ENCODE data around the gene LILRB4.
"Not testable (repeated sequence)": the region's sequence is repeated elsewhere in the genome, so short reads cannot be mapped to it uniquely, and the experiment has no call there.

The LILRB4 gene

DNA sequence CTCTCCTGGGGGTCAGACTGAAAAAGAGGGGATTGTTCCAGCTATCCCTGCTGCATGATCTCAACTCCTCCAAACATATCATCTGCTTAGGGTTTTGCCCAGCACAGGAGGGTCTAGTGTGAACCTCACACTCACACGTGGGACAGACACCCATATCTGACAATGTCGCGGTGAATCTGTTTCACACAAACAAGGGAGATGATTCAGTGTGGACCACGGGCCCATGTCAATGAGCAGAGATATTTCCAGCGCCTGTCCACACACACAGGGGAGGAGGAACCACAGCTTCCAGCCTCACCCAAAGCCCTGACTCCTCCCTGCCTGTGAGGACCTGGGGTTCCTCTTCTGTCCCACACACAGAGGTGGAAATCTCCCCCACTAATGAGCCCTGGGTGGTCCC lies 31.9 kb downstream of the LILRB4 start:
- no peak for DNase-seq (ENCODE audit: low spot score)

DNA sequence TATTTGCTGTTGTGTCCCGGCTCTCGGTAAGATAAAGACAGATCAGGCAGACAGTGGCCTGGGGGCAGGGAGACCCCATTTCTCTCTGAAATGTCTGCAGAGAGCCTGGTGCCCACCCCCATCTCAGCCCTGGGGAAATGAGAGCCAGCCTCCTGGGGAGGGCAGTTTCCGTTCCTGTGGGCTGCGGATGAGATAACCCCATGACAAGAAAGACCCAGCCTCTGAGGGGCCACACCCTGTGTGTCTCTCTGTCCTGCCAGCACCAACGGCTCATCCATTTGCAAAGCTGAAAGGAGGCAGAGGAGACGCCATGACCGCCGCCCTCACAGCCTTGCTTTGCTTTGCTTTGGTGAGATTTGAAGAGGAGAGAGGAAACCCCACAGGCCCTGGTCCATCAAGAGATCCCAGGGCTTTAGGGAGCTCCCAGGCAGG lies 33.3 kb downstream of the LILRB4 start:
- DNase-seq (ENCODE audit: low spot score) = no peak

DNA sequence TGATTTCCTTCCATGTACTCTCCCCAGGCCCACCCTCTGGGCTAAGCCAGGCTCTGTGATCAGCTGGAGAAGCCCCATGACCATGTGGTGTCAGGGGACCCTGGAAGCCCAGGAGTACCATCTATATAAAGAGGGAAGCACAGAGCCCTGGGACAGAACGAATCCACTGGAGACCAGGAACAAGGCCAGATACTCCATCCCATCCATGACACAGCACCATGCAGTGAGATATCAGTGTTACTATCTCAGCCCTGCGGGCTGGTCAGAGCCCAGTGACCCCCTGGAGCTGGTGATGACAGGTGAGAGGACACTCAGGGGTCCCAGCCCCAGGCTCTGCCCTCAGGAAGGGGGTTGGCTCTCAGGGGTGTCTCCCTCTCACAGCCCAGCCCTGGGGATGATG lies 34.0 kb downstream of the LILRB4 start:
- no peak for DNase-seq (ENCODE audit: low spot score)

- not testable (repeated sequence) for DNase-seq (ENCODE audit: low spot score)
These were observed 34.9 kb downstream of the LILRB4 start for GRCh38 chr19:54697716-54698115.

- DNase-seq (ENCODE audit: low spot score) = no peak
These were observed 42.1 kb downstream of the LILRB4 start for GRCh38 chr19:54704928-54705327.

GRCh38 chr19:54707962-54708361 lies 45.2 kb downstream of the LILRB4 start:
- no peak for DNase-seq (ENCODE audit: low spot score)

DNA sequence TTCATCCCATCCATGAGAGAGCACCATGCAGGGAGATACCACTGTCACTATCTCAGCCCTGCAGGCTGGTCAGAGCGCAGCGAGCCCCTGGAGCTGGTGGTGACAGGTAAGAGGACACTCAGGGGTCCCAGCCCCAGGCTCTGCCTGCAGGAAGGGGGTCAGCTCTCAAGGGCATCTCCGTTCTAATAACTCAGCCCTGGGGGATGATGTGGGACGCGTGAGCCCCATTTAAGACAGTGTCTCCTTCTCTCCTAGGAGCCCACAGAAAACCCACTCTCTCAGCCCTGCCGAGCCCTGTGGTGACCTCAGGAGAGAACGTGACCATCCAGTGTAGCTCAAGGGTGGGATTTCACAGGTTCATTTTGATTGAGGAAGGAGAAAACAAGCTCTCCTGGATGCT lies 46.0 kb downstream of the LILRB4 start:
- DNase-seq (ENCODE audit: low spot score) = no peak

- no peak for DNase-seq (ENCODE audit: low spot score)
These were observed 46.6 kb downstream of the LILRB4 start for GRCh38 chr19:54709212-54709948.

GRCh38 chr19:54709956-54710355 lies 47.2 kb downstream of the LILRB4 start:
- not testable (repeated sequence) for DNase-seq (ENCODE audit: low spot score)
